Erythroblast (primary cell): ENCODE measurements around the gene TMEM272.

ENCODE experiments used
- GATA1 ChIP-seq: IDR thresholded peaks from 2 replicates; pipeline ENCODE4 v1.6.1; 2011; ENCODE audit warnings: low read depth, mild to moderate bottlenecking, control low read depth, low read length, moderate library complexity
- POLR2A ChIP-seq: IDR thresholded peaks from 2 replicates; pipeline ENCODE4 v1.6.1; 2011; ENCODE audit warnings: mild to moderate bottlenecking, low read length

GRCh38 chr13:51843529-51843928 lies 1.4 kb downstream of the TMEM272 start:
- no peak for TF ChIP-seq POLR2A
- no peak for TF ChIP-seq GATA1
